GM23248 (cell line): ENCODE results near the gene DUSP19. TPM values are rescaled to one million over a fixed set of nuclear protein-coding genes. Genes with fewer than 3 reads are reported as not detected.

Source experiments
- DNase-seq: peaks from one replicate; pipeline ENCODE4 v3.0.0-alpha.2; 2015
- H2AFZ ChIP-seq: fragments of 200-600 bp; sonication (generic); 2 replicates; pipeline ENCODE4 v1.6.1; 2016; ENCODE audit warnings: antibody characterized with exemption
- H3F3A ChIP-seq: fragments of 200-600 bp; sonication (generic); 2 replicates; pipeline ENCODE4 v1.6.1; 2016; ENCODE audit warnings: mild to moderate bottlenecking, antibody characterized with exemption, mixed run types; ENCODE audit not compliant: insufficient read depth
- H3K27ac ChIP-seq: fragments of 200-600 bp; sonication (generic); 2 replicates; pipeline ENCODE4 v1.5.1; 2016; ENCODE audit warnings: mild to moderate bottlenecking
- H3K27me3 ChIP-seq: fragments of 200-600 bp; sonication (generic); replicated peaks from 2 replicates; pipeline ENCODE4 v1.6.1; 2016; ENCODE audit warnings: mild to moderate bottlenecking; ENCODE audit not compliant: insufficient read depth
- H3K36me3 ChIP-seq: fragments of 200-600 bp; sonication (generic); 2 replicates; pipeline ENCODE4 v1.6.1; 2016; ENCODE audit warnings: low read depth, mild to moderate bottlenecking
- H3K4me1 ChIP-seq: fragments of 200-600 bp; sonication (generic); 2 replicates; pipeline ENCODE4 v1.6.1; 2016; ENCODE audit warnings: mild to moderate bottlenecking; ENCODE audit not compliant: insufficient read depth
- H3K4me2 ChIP-seq: fragments of 200-600 bp; sonication (generic); one replicate; pipeline ENCODE4 v1.6.1; 2016; ENCODE audit warnings: mild to moderate bottlenecking; ENCODE audit not compliant: unreplicated experiment
- H3K4me3 ChIP-seq: fragments of 200-600 bp; sonication (generic); 2 replicates; pipeline ENCODE4 v1.5.1; 2016; ENCODE audit warnings: mild to moderate bottlenecking
- H3K79me2 ChIP-seq: fragments of 200-600 bp; sonication (generic); 2 replicates; pipeline ENCODE4 v1.6.1; 2016; ENCODE audit warnings: mild to moderate bottlenecking; ENCODE audit not compliant: insufficient read depth
- H3K9ac ChIP-seq: fragments of 200-600 bp; sonication (generic); 2 replicates; pipeline ENCODE4 v1.6.1; 2016; ENCODE audit warnings: mild to moderate bottlenecking
- H3K9me2 ChIP-seq: fragments of 200-600 bp; sonication (generic); 2 replicates; pipeline ENCODE4 v1.6.1; 2016; ENCODE audit warnings: mixed run types, mild to moderate bottlenecking, moderate library complexity; ENCODE audit not compliant: insufficient read depth
- H3K9me3 ChIP-seq: fragments of 200-600 bp; sonication (generic); one replicate; pipeline ENCODE4 v1.6.1; 2017; ENCODE audit warnings: low read depth
- H4K20me1 ChIP-seq: fragments of 200-600 bp; sonication (generic); 2 replicates; pipeline ENCODE4 v1.6.0; 2016; ENCODE audit not compliant: insufficient read depth
- EZH2 ChIP-seq: fragments of 200-600 bp; sonication (generic); IDR thresholded peaks from 2 replicates; pipeline ENCODE4 v1.6.1; 2018; ENCODE audit warnings: antibody characterized with exemption, mild to moderate bottlenecking; ENCODE audit not compliant: insufficient read depth, poor library complexity, severe bottlenecking
- EZH2phosphoT487 ChIP-seq: fragments of 200-600 bp; sonication (generic); IDR thresholded peaks from 2 replicates; pipeline ENCODE4 v1.6.1; 2018; ENCODE audit warnings: antibody characterized with exemption, moderate library complexity, mild to moderate bottlenecking, low read depth; ENCODE audit not compliant: insufficient read depth
- WGBS, 2 experiments: methylation state at CpG; one replicate each; pipeline ENCODE4 v1.1.6; 2015 to 2017; ENCODE audit warnings: low lambda C conversion rate in 2 of 2, low coverage in 1 of 2; ENCODE audit errors: missing lambda C conversion rate in 2 of 2; 5-methylcytosine and 5-hydroxymethylcytosine counted together
- in situ Hi-C: fragments of 300-500 bp; cut with MboI; formaldehyde crosslinking; loops from 2 replicates; pipeline ENCODE4 v1.15.0; 2020
- polyA plus RNA-seq: library from polyadenylated mRNA; unstranded; fragments of >200 nt; fragmentation: Nextera tagmentation; extraction: Ambion mirVana; gene quantifications from 2 replicates; pipeline ENCODE4 v1.2.1, GENCODE V29; 2016
- total RNA-seq: library from RNA; depleted of rRNA; stranded (reverse); fragments of >200 nt; shearing (Covaris generic); gene quantifications from 2 replicates; pipeline ENCODE4 v1.2.3, GENCODE V29; 2014

The DUSP19 gene
- total and polyA plus RNA-seq, 2 experiments from 2014 or later: 1.8 to 2.3 TPM

DNA sequence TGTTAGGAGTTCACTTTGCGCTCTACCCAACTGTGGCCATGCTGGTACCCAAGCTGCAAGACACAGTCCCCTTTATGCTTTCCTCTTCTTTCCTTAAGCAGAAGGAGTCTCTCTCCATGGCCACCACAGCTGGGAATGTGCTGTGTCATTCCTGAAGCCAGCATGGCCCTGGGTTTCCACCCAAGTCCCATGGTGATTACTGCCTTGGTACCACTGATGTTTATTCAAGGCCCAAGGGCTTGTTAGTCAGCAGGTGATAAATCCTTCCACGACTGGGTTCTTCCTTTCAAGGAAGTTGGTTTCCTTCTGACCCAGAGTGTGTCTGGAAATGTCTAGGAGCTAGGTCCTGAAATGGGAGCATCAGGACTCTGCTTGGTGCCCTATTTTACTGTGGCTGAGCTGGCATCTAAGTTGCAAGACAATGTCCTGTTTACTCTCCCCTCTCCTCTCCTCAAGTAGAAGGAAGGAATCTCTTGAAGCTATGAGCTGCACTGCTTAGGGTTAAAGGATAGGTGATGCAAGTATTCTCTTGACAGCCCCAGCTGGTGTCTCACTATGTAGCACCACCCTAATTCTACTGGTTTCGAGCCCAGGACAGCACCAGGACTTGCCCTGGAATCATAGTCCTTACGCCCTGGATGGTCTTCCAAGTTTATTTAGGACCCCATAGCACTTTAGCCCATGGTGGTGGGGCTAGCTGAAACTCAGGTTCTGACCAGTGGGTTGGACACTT, 27.0 kb downstream of the DUSP19 start:
- Histone ChIP-seq H3K9me2 (no peaks in the 10 kb centered on the region), H3K36me3 (no peaks in the 10 kb centered on the region), H3K9ac (no peak overlapping the region), H3K4me2 (no peak overlapping the region), H3K4me3 (no peak overlapping the region), H3K27me3 (no peaks in the 10 kb centered on the region), H3K9me3 (no peaks in the 10 kb centered on the region), H4K20me1 (no peaks in the 10 kb centered on the region), H2AFZ (no peak overlapping the region), H3K4me1 (no peaks in the 10 kb centered on the region), H3K79me2 (no peaks in the 10 kb centered on the region), H3F3A (no peaks in the 10 kb centered on the region), H3K27ac (no peak overlapping the region)
- in situ Hi-C loops: no loop called here
- DNase-seq: peak; percentile 42
- WGBS, 2 experiments: 51 to 60% methylated on average over 4 of the region's 4 CpGs
- no peak for TF ChIP-seq EZH2phosphoT487
- no peak for TF ChIP-seq EZH2

DNA sequence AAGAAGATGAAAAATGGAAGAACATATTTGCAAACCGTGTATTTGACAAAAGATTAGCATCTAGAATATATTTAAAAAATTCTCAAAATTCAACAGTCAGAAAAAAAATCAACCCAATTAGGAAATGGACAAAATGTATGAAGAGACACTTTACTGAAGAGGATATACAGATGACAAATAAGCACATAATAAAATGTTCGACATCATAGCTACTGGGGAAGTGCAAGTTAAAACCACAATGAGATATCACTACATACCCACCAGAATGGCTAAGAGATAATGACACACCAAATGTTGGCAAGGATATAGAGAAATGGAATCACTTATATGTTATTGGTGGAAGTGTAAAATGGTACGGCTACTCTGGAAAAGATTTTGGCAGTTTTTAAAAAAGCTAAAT, 34.0 kb downstream of the DUSP19 start:
- no peaks in the 10 kb centered on the region for H3K79me2 ChIP-seq
- no peak overlapping the region for H3K4me2 ChIP-seq
- no peaks in the 10 kb centered on the region for H3K9me3 ChIP-seq
- no peak overlapping the region for H3K27ac ChIP-seq
- 63 to 66% methylated on average over 3 of the region's 3 CpGs for WGBS, 2 experiments
- no peaks in the 10 kb centered on the region for H3K36me3 ChIP-seq
- no peaks in the 10 kb centered on the region for H3K27me3 ChIP-seq
- H3K4me3 ChIP-seq: no peak overlapping the region
- DNase-seq: no peak
- H3K4me1 ChIP-seq: no peaks in the 10 kb centered on the region
- no peak overlapping the region for H2AFZ ChIP-seq
- in situ Hi-C loops: no loop called here
- TF ChIP-seq EZH2phosphoT487 (no peak), EZH2 (no peak)
- no peaks in the 10 kb centered on the region for H4K20me1 ChIP-seq
- H3K9me2 ChIP-seq: no peaks in the 10 kb centered on the region
- H3F3A ChIP-seq: no peaks in the 10 kb centered on the region
- H3K9ac ChIP-seq: no peak overlapping the region

DNA sequence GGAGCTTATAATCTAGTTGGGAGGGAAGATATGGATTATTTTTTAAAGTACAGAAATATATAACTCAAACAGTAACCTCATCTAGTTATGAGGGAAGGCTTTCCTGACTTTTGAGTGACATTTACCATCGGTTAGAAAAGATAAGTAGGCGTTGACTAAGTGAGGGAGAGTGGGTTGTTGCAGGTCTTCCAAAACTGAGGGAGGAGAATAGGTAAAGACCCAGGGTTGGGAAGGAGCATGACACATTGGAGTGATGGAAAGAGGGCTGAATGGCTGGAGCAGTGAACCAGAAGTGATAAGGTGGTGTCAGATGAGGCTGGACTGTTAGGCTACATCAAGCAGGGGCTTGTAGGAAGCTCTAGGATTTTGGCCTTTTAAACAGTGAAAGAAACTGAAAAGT, 35.1 kb downstream of the DUSP19 start:
- H3K27ac ChIP-seq: no peak overlapping the region
- H3K4me3 ChIP-seq: no peak overlapping the region
- H3K27me3 ChIP-seq: no peaks in the 10 kb centered on the region
- H3K9ac ChIP-seq: no peak overlapping the region
- no peaks in the 10 kb centered on the region for H3F3A ChIP-seq
- H3K4me2 ChIP-seq: no peak overlapping the region
- no peaks in the 10 kb centered on the region for H4K20me1 ChIP-seq
- H3K4me1 ChIP-seq: no peaks in the 10 kb centered on the region
- no peak for DNase-seq
- H3K79me2 ChIP-seq: no peaks in the 10 kb centered on the region
- no peak for TF ChIP-seq EZH2
- no peak for TF ChIP-seq EZH2phosphoT487
- no peaks in the 10 kb centered on the region for H3K9me2 ChIP-seq
- no peaks in the 10 kb centered on the region for H3K36me3 ChIP-seq
- in situ Hi-C loops: no loop called here
- WGBS, 2 experiments: 35 to 54% methylated on average over 2 of the region's 2 CpGs
- H2AFZ ChIP-seq: no peak overlapping the region
- no peaks in the 10 kb centered on the region for H3K9me3 ChIP-seq

DNA sequence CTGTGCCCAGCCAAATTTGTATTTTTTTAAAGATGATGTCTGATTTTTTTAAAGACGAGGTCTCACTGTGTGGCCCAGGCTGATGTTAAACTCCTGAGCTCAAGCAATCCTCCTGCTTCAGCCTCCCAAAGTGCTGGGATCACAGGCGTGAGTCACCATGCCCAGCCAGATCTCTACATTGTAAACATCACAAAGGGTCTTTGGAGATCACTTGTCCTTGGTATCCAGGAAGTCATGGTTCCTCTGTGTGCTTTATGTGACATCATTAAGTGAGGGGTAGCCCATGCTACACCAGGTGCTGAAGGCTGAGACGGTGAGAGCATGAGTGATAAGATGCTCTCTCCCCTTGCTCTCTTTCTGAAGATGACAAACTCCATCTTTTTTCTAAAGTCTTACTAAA, 38.7 kb downstream of the DUSP19 start:
- Histone ChIP-seq H3K79me2 (no peaks in the 10 kb centered on the region), H3K4me1 (no peaks in the 10 kb centered on the region), H3K4me2 (no peak overlapping the region), H3K9me2 (no peaks in the 10 kb centered on the region), H2AFZ (no peak overlapping the region), H3K36me3 (no peaks in the 10 kb centered on the region), H3F3A (no peaks in the 10 kb centered on the region), H3K9ac (no peak overlapping the region), H3K27me3 (no peaks in the 10 kb centered on the region), H3K4me3 (no peak overlapping the region), H4K20me1 (no peaks in the 10 kb centered on the region), H3K27ac (no peak overlapping the region), H3K9me3 (no peaks in the 10 kb centered on the region)
- no peak for DNase-seq
- TF ChIP-seq EZH2phosphoT487: no peak
- 62% methylated on average over 3 of the region's 3 CpGs for WGBS, 2 experiments
- in situ Hi-C loops: no loop called here
